Measurements from ENCODE around the gene RCAN3. TPM values are rescaled to one million over a fixed set of nuclear protein-coding genes. Genes with fewer than 3 reads are reported as not detected.

RCAN3 gene
- total RNA-seq, 1 experiment from 2014 or later = 0.18 TPM

DNA sequence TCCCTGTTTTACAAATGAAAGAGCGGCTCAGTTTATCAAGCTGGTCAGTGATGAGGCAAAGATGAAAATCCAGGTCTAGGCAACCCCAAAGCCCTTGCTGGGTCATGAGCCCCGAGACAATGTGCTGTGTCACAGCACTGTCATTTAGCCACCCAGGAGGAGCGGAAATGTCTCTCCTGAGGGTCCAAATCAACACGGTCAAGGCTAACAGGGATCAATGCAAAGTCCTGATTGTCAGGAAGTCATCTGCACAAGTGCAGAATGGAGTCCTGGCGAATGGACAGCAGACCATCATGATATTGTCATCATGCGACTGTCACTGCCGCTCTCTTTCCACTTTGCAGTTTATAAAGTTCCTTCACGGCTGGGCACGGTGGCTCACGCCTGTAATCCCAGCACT lies 83.5 kb downstream of the RCAN3 start:
- Histone ChIP-seq H3K36me3 (no peaks in the 10 kb centered on the region), H3K27me3 (peaks cover 16% of the 10 kb centered on the region; the same call in 1 of the 2 replicates), H3K4me1 (no peaks in the 10 kb centered on the region), H3K4me3 (no peak overlapping the region), H3K9me3 (replicated peaks) (0 out of 2 replicates have a peak, but pooled peaks cover 2% of the 10 kb centered on the region), H3K27ac (no peak overlapping the region)
- no peak for DNase-seq

DNA sequence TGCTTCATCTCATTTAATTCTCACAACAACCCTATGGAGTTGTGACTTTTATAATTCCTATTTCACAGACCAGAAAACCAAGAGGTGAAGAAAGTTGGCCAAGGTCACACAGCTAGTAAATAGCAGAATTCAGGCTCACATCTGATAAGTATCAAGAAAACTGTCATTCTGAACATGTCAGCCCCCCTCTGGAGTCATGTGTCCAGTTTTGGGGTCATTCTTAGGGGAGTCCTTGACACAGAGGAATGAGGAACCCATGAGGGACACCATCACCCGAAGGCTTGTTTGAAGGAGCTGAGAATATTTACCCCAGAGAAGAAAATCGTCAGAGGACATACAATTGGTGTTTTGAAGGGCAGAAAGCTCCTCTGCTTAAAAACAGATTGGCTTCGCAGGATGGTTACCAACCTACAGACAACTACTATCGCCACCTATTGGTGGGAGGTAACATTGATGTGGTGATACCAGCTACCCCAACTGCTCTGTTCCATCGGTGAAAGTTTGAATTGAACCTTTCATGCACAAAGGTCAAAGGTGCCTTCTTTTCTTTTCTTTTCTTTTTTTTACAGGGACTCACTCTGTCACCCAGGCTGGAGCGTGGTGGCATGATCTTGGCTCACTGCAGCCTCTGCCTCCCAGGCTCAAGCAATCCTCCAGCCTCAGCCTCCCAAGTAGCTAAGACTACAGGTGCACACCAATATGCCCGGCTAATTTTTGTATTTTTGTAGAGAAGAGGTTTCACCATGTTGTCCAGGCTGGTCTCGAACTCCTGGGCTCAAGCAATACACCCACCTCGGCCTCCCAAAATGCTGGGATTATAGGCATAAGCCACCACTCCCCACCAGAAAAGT lies 84.6 kb downstream of the RCAN3 start:
- peaks cover 16% of the 10 kb centered on the region; the same call in 1 of the 2 replicates for H3K27me3 ChIP-seq
- 0 out of 2 replicates have a peak, but pooled peaks cover 2% of the 10 kb centered on the region for H3K9me3 ChIP-seq (replicated peaks)
- peak; percentile 44 to 70 for DNase-seq
- no peaks in the 10 kb centered on the region for H3K4me1 ChIP-seq
- H3K4me3 ChIP-seq = no peak overlapping the region
- no peak overlapping the region for H3K27ac ChIP-seq
- no peaks in the 10 kb centered on the region for H3K36me3 ChIP-seq

DNA sequence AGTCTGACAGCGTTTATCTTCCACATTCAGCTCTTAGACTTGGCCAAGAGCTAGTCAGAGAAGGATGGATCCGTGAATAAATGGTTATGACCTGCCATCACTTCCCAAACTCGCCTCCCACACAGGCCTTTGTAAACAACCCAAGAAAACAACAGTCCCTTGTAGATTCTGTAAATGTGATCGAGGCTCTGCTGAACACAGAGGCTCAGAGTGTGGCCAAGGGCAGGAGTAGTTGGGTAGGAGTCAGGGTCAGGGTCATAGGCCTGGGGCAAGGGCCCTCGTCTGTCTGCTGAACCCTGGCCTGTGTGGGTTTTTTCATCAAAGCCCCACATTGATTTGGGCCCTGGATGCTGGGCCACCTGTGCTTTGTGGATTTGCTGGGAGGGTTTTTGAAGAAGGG lies 85.9 kb downstream of the RCAN3 start:
- no peak for DNase-seq
- Histone ChIP-seq H3K27ac (no peak overlapping the region), H3K27me3 (peaks cover 16% of the 10 kb centered on the region; the same call in 1 of the 2 replicates)

DNA sequence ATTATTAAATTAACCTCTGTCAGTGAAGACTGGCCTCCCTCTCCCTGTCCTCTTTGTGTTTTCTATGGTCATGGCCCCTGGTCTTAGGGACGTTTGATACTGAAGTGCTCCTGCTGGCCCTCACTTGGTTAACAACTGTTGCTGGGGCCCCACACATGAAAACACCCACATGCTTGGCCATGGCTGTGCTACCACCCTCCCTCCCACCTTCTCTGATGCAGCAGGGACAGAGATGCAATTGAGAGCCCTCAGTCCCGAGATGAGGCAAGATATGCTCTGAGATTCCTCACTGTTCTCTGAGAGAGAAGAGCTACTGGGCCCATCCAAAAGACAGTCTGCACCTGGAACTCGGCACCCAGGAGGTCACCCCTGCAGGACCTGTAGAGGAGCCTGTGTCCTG lies 86.6 kb downstream of the RCAN3 start:
- Histone ChIP-seq H3K4me3 (no peak overlapping the region), H3K36me3 (no peaks in the 10 kb centered on the region)
- DNase-seq = no peak

More for the DNA sequence above, 85.9 kb downstream of the RCAN3 start:
- no peaks in the 10 kb centered on the region for H3K4me1 ChIP-seq
- H3K36me3 ChIP-seq = no peaks in the 10 kb centered on the region
- no peaks in the 10 kb centered on the region for H3K9me3 ChIP-seq (replicated peaks)
- no peak overlapping the region for H3K4me3 ChIP-seq

More for the DNA sequence above, 86.6 kb downstream of the RCAN3 start:
- Histone ChIP-seq H3K9me3 (replicated peaks) (no peaks in the 10 kb centered on the region), H3K27me3 (peaks cover 10% of the 10 kb centered on the region; the same call in 1 of the 2 replicates), H3K27ac (no peak overlapping the region), H3K4me1 (no peaks in the 10 kb centered on the region)

Other genes with a start within 250 kb of the RCAN3 start
- gene GRHL3, start 183.5 kb upstream of the RCAN3 start, total RNA-seq (2014; rRNA removed; shearing (Covaris generic)) = not detected in 2 replicates
- gene STPG1, start 89.1 kb upstream of the RCAN3 start, total RNA-seq (2014; rRNA removed; shearing (Covaris generic)) = not detected in 2 replicates
- not detected in 2 replicates for gene NIPAL3, start 87.0 kb upstream of the RCAN3 start, total RNA-seq (2014; rRNA removed; shearing (Covaris generic))
- not detected in 2 replicates for gene NCMAP, start 53.3 kb downstream of the RCAN3 start, total RNA-seq (2014; rRNA removed; shearing (Covaris generic))
- gene SRRM1, start 140.5 kb downstream of the RCAN3 start, total RNA-seq (2014; rRNA removed; shearing (Covaris generic)) = 114 and 131 TPM in 2 replicates
- gene CLIC4, start 242.6 kb downstream of the RCAN3 start, total RNA-seq (2014; rRNA removed; shearing (Covaris generic)) = 157 and 169 TPM in 2 replicates

Data from SJCRH30 (cell line).